HCT116 (cell line): ENCODE data around the gene ERGIC2. TPM values are rescaled to one million over a fixed set of nuclear protein-coding genes. Genes with fewer than 3 reads are reported as not detected.

Source experiments
- ATAC-seq: fragments of 200-7000 bp; cut with Tn5 transposase; 2 replicates; pipeline ENCODE4 v1.9.1; 2020; ENCODE audit warnings: mild to moderate bottlenecking, moderate library complexity
- BruUV-seq: library from RNA; stranded (reverse); fragments of 400-500 nt; replicated peaks from 2 replicates; lab custom pipeline; 2021; lab: Mats Ljungman, UMichigan
- CTCF ChIA-PET: fragments of 300-600 bp; sonication (Branson Sonifier 250); formaldehyde crosslinking; loops from one replicate; lab custom pipeline; 2021; ENCODE audit warnings: antibody characterized with exemption; lab: Charles Lee
- POLR2A ChIA-PET: fragments of 300-600, 350-600 bp; sonication (Branson Sonifier 250); formaldehyde crosslinking; loops from one replicate; lab custom pipeline; 2021; ENCODE audit warnings: antibody characterized with exemption; lab: Charles Lee
- RAD21 ChIA-PET, 2 experiments: fragments of 300-600 bp; sonication (Branson Sonifier 250); formaldehyde crosslinking; loops; one replicate each; lab custom pipeline; 2023; ENCODE audit warnings: low total read pairs in 2 of 2; ENCODE audit not compliant: uncharacterized antibody in 2 of 2, unreplicated experiment in 2 of 2, low non-redundant PET in 1 of 2; lab: Charles Lee
- DNase-seq: peaks from one replicate; pipeline ENCODE4 v3.0.0-alpha.2; 2010; ENCODE audit warnings: low read depth, low spot score
- H2AFZ ChIP-seq: fragments of 200-600 bp; shearing (Covaris generic), sonication (generic); 2 replicates; pipeline ENCODE4 v1.6.1; 2017; ENCODE audit warnings: low read depth, mixed run types, mixed read lengths, antibody characterized with exemption, low read length; ENCODE audit not compliant: poor library complexity, severe bottlenecking
- H3K27ac ChIP-seq: 2 replicates; pipeline ENCODE4 v1.5.1; 2012; ENCODE audit warnings: low read depth, low read length
- H3K27me3 ChIP-seq: fragments of 200-600 bp; sonication (generic); 2 replicates; pipeline ENCODE4 v1.6.1; 2016; ENCODE audit warnings: mixed run types, low read length, mixed read lengths; ENCODE audit not compliant: insufficient read depth
- H3K36me3 ChIP-seq, 2 experiments: fragments of 200-500 bp in 1 of 2; fragments of 200-600 bp in 1 of 2; sonication (Bioruptor generic) in 1 of 2; sonication (generic) in 1 of 2; 2 replicates each; pipeline versions ENCODE4 v1.5.1 to v1.6.1; 2014 to 2016; ENCODE audit warnings: low read length in 2 of 2, inconsistent platforms in 1 of 2, mixed read lengths in 1 of 2, mixed run types in 1 of 2; ENCODE audit not compliant: insufficient read depth in 2 of 2, control insufficient read depth in 1 of 2
- H3K4me1 ChIP-seq, 2 experiments: fragments of 200-600 bp in 1 of 2; sonication (generic) in 1 of 2; 2 replicates each; pipeline versions ENCODE4 v1.5.1 to v1.6.1; 2012 to 2017; ENCODE audit warnings: low read length in 2 of 2, inconsistent platforms in 1 of 2, mild to moderate bottlenecking in 1 of 2, mixed read lengths in 1 of 2, mixed run types in 1 of 2, moderate library complexity in 1 of 2; ENCODE audit not compliant: insufficient read depth in 2 of 2, control insufficient read depth in 1 of 2
- H3K4me2 ChIP-seq: fragments of 200-600 bp; sonication (generic); 2 replicates; pipeline ENCODE4 v1.6.1; 2017; ENCODE audit warnings: mixed run types, low read length, mixed read lengths
- H3K4me3 ChIP-seq, 2 experiments: fragments of 200-600 bp in 1 of 2; sonication (generic) in 1 of 2; replicated peaks in 1 of 2; 2 replicates each; pipeline ENCODE4 v1.5.1; 2011 to 2016; ENCODE audit warnings: low read length in 2 of 2, control low read depth in 1 of 2, low read depth in 1 of 2, mild to moderate bottlenecking in 1 of 2, mixed read lengths in 1 of 2, mixed run types in 1 of 2
- H3K79me2 ChIP-seq: fragments of 200-600 bp; sonication (generic); 2 replicates; pipeline ENCODE4 v1.6.1; 2017; ENCODE audit warnings: mild to moderate bottlenecking, mixed run types, low read length, moderate library complexity, mixed read lengths; ENCODE audit not compliant: insufficient read depth
- H3K9ac ChIP-seq: fragments of 200-600 bp; sonication (generic); 2 replicates; pipeline ENCODE4 v1.6.1; 2016; ENCODE audit warnings: low read length, mixed read lengths
- H3K9me2 ChIP-seq: fragments of 200-600 bp; sonication (generic), shearing (Covaris generic); 2 replicates; pipeline ENCODE4 v1.6.1; 2017; ENCODE audit warnings: mixed run types, mild to moderate bottlenecking, moderate library complexity; ENCODE audit not compliant: insufficient read depth
- H3K9me3 ChIP-seq, 2 experiments: fragments of 200-500 bp in 1 of 2; fragments of 200-600 bp in 1 of 2; sonication (Bioruptor generic) in 1 of 2; sonication (generic) in 1 of 2; 2 replicates each; pipeline ENCODE4 v1.6.1; 2014 to 2017; ENCODE audit warnings: low read length in 2 of 2, mixed read lengths in 2 of 2, inconsistent platforms in 1 of 2, low read depth in 1 of 2, mild to moderate bottlenecking in 1 of 2, mixed run types in 1 of 2, moderate library complexity in 1 of 2; ENCODE audit not compliant: control insufficient read depth in 1 of 2, insufficient read depth in 1 of 2
- H4K20me1 ChIP-seq: fragments of 200-600 bp; sonication (generic), shearing (Covaris generic); 2 replicates; pipeline ENCODE4 v1.6.1; 2017; ENCODE audit warnings: mixed run types, mild to moderate bottlenecking, moderate library complexity; ENCODE audit not compliant: insufficient read depth
- ATF3 ChIP-seq: IDR thresholded peaks from 2 replicates; pipeline ENCODE4 v1.6.1; 2012
- CBX3 ChIP-seq: IDR thresholded peaks from 2 replicates; pipeline ENCODE4 v1.6.1; 2012; ENCODE audit warnings: low read depth
- CEBPB ChIP-seq: IDR thresholded peaks from 2 replicates; pipeline ENCODE4 v1.6.1; 2012; ENCODE audit warnings: low read depth
- EGR1 ChIP-seq: IDR thresholded peaks from 2 replicates; pipeline ENCODE4 v1.6.1; 2012; ENCODE audit warnings: low read depth
- ELF1 ChIP-seq: IDR thresholded peaks from 2 replicates; pipeline ENCODE4 v1.6.1; 2012; ENCODE audit warnings: low read depth, borderline replicate concordance
- EZH2 ChIP-seq: fragments of 200-600 bp; sonication (generic); IDR thresholded peaks from 2 replicates; pipeline ENCODE4 v1.6.1; 2017; ENCODE audit warnings: antibody characterized with exemption, mixed run types
- EZH2phosphoT487 ChIP-seq: fragments of 200-600 bp; IDR thresholded peaks from 2 replicates; pipeline ENCODE4 v1.6.1; 2018; ENCODE audit warnings: antibody characterized with exemption, borderline replicate concordance
- FOSL1 ChIP-seq: IDR thresholded peaks from 2 replicates; pipeline ENCODE4 v1.6.1; 2012; ENCODE audit warnings: low read depth
- MAX ChIP-seq: IDR thresholded peaks from 2 replicates; pipeline ENCODE4 v1.6.1; 2012
- POLR2AphosphoS5 ChIP-seq: IDR thresholded peaks from 2 replicates; pipeline ENCODE4 v1.6.1; 2011; ENCODE audit warnings: mild to moderate bottlenecking, low read depth, low read length, moderate library complexity
- SIN3A ChIP-seq: IDR thresholded peaks from 2 replicates; pipeline ENCODE4 v1.6.1; 2012; ENCODE audit warnings: low read depth
- SP1 ChIP-seq: IDR thresholded peaks from 2 replicates; pipeline ENCODE4 v1.6.1; 2012; ENCODE audit warnings: low read depth
- SRF ChIP-seq: IDR thresholded peaks from 2 replicates; pipeline ENCODE4 v1.6.1; 2012; ENCODE audit warnings: low read depth
- TCF7L2 ChIP-seq: IDR thresholded peaks from 2 replicates; pipeline ENCODE4 v1.7.0; 2011; ENCODE audit warnings: borderline replicate concordance, inconsistent platforms; ENCODE audit not compliant: insufficient read depth, insufficient read length; ENCODE audit errors: extremely low read depth
- ZFX ChIP-seq: fragments of 450-650 bp; IDR thresholded peaks from 2 replicates; pipeline ENCODE4 v1.6.1; 2017
- ZNF274 ChIP-seq: fragments of 200-500 bp; sonication (Bioruptor generic); IDR thresholded peaks from 2 replicates; pipeline ENCODE4 v1.6.1; 2014; ENCODE audit warnings: mild to moderate bottlenecking, low read depth, low read length, inconsistent platforms
- intact Hi-C: fragments of 100-400 bp; cut with micrococcal nuclease; formaldehyde crosslinking; loops from 2 replicates; pipeline ENCODE4 v1.10.0; 2022
- total RNA-seq: library from RNA; stranded (reverse); gene quantifications from one replicate; pipeline ENCODE4 v1.2.1, GENCODE V29; 2021; ENCODE audit not compliant: unreplicated experiment
- TF ChIP-seq, protein P1 (sequence below): IDR thresholded peaks from 2 replicates; pipeline ENCODE4 v1.6.1; 2012; ENCODE audit warnings: low read depth
- TF ChIP-seq, protein P2 (sequence below), 3 experiments: fragments of 200-600 bp in 1 of 3; sonication (generic) in 1 of 3; IDR thresholded peaks in 2 of 3; conservative IDR thresholded peaks in 1 of 3; 2 replicates each; pipeline ENCODE4 v1.5.1; 2012 to 2017; ENCODE audit warnings: low read depth in 2 of 3, low read length in 2 of 3, antibody characterized with exemption in 1 of 3, borderline replicate concordance in 1 of 3, control low read depth in 1 of 3, mild to moderate bottlenecking in 1 of 3, mixed read lengths in 1 of 3, mixed run types in 1 of 3, moderate library complexity in 1 of 3; ENCODE audit not compliant: insufficient read depth in 1 of 3
- TF ChIP-seq, protein P3 (sequence below): IDR thresholded peaks from 2 replicates; pipeline ENCODE4 v1.6.1; 2011; ENCODE audit warnings: mild to moderate bottlenecking, low read length, moderate library complexity; ENCODE audit not compliant: insufficient replicate concordance; ENCODE audit errors: extremely low read depth

The ERGIC2 gene
- total RNA-seq, 1 experiment from 2014 or later = 71.1 TPM

GRCh38 chr12:29374012-29374411 is 7.0 kb downstream of the ERGIC2 start:
- no peaks in the 10 kb centered on the region for H3K9me3 ChIP-seq
- H2AFZ ChIP-seq = no peak overlapping the region
- H3K27me3 ChIP-seq = no peaks in the 10 kb centered on the region
- peaks cover 13 to 18% of the 10 kb centered on the region in 2 experiments for H3K36me3 ChIP-seq
- H3K27ac ChIP-seq = no peak overlapping the region
- intact Hi-C loops = no loop called here
- no peaks in the 10 kb centered on the region for H3K4me1 ChIP-seq
- BruUV-seq = no TSS peak
- no peaks in the 10 kb centered on the region for H3K9me2 ChIP-seq
- peaks cover 77% of the 10 kb centered on the region for H3K79me2 ChIP-seq
- TF ChIP-seq CBX3 (no peak), ZNF274 (no peak), SP1 (no peak), SIN3A (no peak), EZH2phosphoT487 (no peak), SRF (no peak), CEBPB (no peak), TCF7L2 (no peak), POLR2AphosphoS5 (no peak), MAX (no peak), EGR1 (no peak), ZFX (no peak), ATF3 (no peak), EZH2 (no peak), ELF1 (no peak), FOSL1 (no peak)
- TF ChIP-seq, protein P1, sequence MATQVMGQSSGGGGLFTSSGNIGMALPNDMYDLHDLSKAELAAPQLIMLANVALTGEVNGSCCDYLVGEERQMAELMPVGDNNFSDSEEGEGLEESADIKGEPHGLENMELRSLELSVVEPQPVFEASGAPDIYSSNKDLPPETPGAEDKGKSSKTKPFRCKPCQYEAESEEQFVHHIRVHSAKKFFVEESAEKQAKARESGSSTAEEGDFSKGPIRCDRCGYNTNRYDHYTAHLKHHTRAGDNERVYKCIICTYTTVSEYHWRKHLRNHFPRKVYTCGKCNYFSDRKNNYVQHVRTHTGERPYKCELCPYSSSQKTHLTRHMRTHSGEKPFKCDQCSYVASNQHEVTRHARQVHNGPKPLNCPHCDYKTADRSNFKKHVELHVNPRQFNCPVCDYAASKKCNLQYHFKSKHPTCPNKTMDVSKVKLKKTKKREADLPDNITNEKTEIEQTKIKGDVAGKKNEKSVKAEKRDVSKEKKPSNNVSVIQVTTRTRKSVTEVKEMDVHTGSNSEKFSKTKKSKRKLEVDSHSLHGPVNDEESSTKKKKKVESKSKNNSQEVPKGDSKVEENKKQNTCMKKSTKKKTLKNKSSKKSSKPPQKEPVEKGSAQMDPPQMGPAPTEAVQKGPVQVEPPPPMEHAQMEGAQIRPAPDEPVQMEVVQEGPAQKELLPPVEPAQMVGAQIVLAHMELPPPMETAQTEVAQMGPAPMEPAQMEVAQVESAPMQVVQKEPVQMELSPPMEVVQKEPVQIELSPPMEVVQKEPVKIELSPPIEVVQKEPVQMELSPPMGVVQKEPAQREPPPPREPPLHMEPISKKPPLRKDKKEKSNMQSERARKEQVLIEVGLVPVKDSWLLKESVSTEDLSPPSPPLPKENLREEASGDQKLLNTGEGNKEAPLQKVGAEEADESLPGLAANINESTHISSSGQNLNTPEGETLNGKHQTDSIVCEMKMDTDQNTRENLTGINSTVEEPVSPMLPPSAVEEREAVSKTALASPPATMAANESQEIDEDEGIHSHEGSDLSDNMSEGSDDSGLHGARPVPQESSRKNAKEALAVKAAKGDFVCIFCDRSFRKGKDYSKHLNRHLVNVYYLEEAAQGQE = no peak
- TF ChIP-seq, protein P2, sequence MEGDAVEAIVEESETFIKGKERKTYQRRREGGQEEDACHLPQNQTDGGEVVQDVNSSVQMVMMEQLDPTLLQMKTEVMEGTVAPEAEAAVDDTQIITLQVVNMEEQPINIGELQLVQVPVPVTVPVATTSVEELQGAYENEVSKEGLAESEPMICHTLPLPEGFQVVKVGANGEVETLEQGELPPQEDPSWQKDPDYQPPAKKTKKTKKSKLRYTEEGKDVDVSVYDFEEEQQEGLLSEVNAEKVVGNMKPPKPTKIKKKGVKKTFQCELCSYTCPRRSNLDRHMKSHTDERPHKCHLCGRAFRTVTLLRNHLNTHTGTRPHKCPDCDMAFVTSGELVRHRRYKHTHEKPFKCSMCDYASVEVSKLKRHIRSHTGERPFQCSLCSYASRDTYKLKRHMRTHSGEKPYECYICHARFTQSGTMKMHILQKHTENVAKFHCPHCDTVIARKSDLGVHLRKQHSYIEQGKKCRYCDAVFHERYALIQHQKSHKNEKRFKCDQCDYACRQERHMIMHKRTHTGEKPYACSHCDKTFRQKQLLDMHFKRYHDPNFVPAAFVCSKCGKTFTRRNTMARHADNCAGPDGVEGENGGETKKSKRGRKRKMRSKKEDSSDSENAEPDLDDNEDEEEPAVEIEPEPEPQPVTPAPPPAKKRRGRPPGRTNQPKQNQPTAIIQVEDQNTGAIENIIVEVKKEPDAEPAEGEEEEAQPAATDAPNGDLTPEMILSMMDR (IDR thresholded peaks at IDR 0.05 in 2 of 3, conservative IDR thresholded peaks at IDR 0.05 in 1 of 3; ENCODE audit: borderline replicate concordance in 1 of 3, insufficient read depth in 1 of 3, low read depth in 2 of 3, low read length in 2 of 3) = no peak
- TF ChIP-seq, protein P3, sequence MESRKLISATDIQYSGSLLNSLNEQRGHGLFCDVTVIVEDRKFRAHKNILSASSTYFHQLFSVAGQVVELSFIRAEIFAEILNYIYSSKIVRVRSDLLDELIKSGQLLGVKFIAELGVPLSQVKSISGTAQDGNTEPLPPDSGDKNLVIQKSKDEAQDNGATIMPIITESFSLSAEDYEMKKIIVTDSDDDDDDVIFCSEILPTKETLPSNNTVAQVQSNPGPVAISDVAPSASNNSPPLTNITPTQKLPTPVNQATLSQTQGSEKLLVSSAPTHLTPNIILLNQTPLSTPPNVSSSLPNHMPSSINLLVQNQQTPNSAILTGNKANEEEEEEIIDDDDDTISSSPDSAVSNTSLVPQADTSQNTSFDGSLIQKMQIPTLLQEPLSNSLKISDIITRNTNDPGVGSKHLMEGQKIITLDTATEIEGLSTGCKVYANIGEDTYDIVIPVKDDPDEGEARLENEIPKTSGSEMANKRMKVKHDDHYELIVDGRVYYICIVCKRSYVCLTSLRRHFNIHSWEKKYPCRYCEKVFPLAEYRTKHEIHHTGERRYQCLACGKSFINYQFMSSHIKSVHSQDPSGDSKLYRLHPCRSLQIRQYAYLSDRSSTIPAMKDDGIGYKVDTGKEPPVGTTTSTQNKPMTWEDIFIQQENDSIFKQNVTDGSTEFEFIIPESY = no peak
- H3K4me2 ChIP-seq = no peak overlapping the region
- DNase-seq (no peak), ATAC-seq (no peak)
- ChIA-PET CTCF (no interaction called here), RAD21 (no interaction called here), POLR2A (no interaction called here)
- no peak overlapping the region for H3K9ac ChIP-seq
- H3K4me3 ChIP-seq = no peak overlapping the region
- peaks cover 2% of the 10 kb centered on the region; the same call in 1 of the 2 replicates for H4K20me1 ChIP-seq
